Upper lobe of left lung (tissue), 6 donors: Measurements from ENCODE around the gene SETBP1. TPM values are rescaled to one million over a fixed set of nuclear protein-coding genes. Genes with fewer than 3 reads are reported as not detected.

Source experiments
- ATAC-seq, 2 donors: fragments of 200-7000 bp; cut with Tn5 transposase; one replicate each; pipeline ENCODE4 v1.9.1; 2022; ENCODE audit warnings: mild to moderate bottlenecking in 2 of 2, moderate library complexity in 2 of 2; ENCODE audit not compliant: low FRiP score in 2 of 2
- DNase-seq, 2 donors: peaks; one replicate each; pipeline ENCODE4 v3.0.0-alpha.2; 2019 to 2020
- H3K27ac ChIP-seq, 4 donors: fragments of 200-600 bp; sonication (generic); one replicate each; pipeline ENCODE4 v1.5.1; 2016 to 2019
- H3K27me3 ChIP-seq, 4 donors: fragments of 200-600 bp; sonication (generic); one replicate each; pipeline ENCODE4 v1.5.1; 2017 to 2019
- H3K36me3 ChIP-seq, 4 donors: fragments of 200-600 bp; sonication (generic); one replicate each; pipeline ENCODE4 v1.5.1; 2016 to 2019
- H3K4me1 ChIP-seq, 4 donors: fragments of 200-600 bp; sonication (generic); one replicate each; pipeline ENCODE4 v1.5.1; 2018 to 2019
- H3K4me3 ChIP-seq, 4 donors: fragments of 200-600 bp; sonication (generic); one replicate each; pipeline ENCODE4 v1.5.1; 2017 to 2019; ENCODE audit warnings: mild to moderate bottlenecking in 2 of 4, moderate library complexity in 1 of 4
- H3K9me3 ChIP-seq, 4 donors: fragments of 200-600 bp; sonication (generic); one replicate each; pipeline ENCODE4 v1.5.1; 2018 to 2019
- EP300 ChIP-seq, 4 donors: sonication (generic); formaldehyde crosslinking; IDR thresholded peaks; one replicate each; pipeline ENCODE4 v1.5.1; 2017; ENCODE audit warnings: antibody characterized with exemption in 4 of 4, control low read depth in 2 of 4
- POLR2A ChIP-seq, 4 donors: fragments of 450-650 bp; IDR thresholded peaks; one replicate each; pipeline ENCODE4 v1.5.1; 2016 to 2017; ENCODE audit warnings: antibody characterized with exemption in 4 of 4, mild to moderate bottlenecking in 2 of 4
- POLR2AphosphoS5 ChIP-seq, 2 donors: sonication (generic); formaldehyde crosslinking; IDR thresholded peaks; one replicate each; pipeline ENCODE4 v1.5.1; 2017; ENCODE audit warnings: antibody characterized with exemption in 2 of 2
- WGBS, 2 donors: methylation state at CpG; one replicate each; pipeline ENCODE4 v1.1.5; 2017 to 2018; 5-methylcytosine and 5-hydroxymethylcytosine counted together
- total RNA-seq, 6 donors: library from RNA; depleted of rRNA in 4 of 6; stranded (reverse); fragments of >200 nt in 4 of 6; gene quantifications; one replicate each; pipeline versions ENCODE4 v1.1.0 to v1.2.1, GENCODE V29; 2016 to 2021
- TF ChIP-seq, protein P1 (sequence below), 6 experiments: fragments of 450-650 bp in 4 of 6; fragments of 200-600 bp in 2 of 6; sonication (generic) in 2 of 6; IDR thresholded peaks; one replicate each; pipeline ENCODE4 v1.5.1; 2016 to 2019; ENCODE audit warnings: antibody characterized with exemption in 6 of 6
- donor health status: DM: no; HTN: no; CAD: no; lungs with moderate emphysema.
- donor health status: DM: no; HTN: yes; CAD: no; lungs with severe emphysema.

The SETBP1 gene
- total RNA-seq, 6 donors from 2014 or later: 11.7 to 38.8 (median 16.6) TPM

GRCh38 chr18:45054636-45055035, 373.9 kb downstream of the SETBP1 start:
- Histone ChIP-seq H3K27ac (no peak overlapping the region), H3K4me1 (no peaks in the 10 kb centered on the region), H3K27me3 (no peaks in the 10 kb centered on the region), H3K4me3 (no peak overlapping the region), H3K9me3 (no peaks in the 10 kb centered on the region), H3K36me3 (no peaks in the 10 kb centered on the region)
- DNase-seq (no peak), ATAC-seq (no peak)
- 81 to 90% methylated on average over 3 of the region's 3 CpGs for WGBS, 2 donors
- no peak for TF ChIP-seq POLR2AphosphoS5 (IDR thresholded peaks at IDR 0.05)
- TF ChIP-seq, protein P1, sequence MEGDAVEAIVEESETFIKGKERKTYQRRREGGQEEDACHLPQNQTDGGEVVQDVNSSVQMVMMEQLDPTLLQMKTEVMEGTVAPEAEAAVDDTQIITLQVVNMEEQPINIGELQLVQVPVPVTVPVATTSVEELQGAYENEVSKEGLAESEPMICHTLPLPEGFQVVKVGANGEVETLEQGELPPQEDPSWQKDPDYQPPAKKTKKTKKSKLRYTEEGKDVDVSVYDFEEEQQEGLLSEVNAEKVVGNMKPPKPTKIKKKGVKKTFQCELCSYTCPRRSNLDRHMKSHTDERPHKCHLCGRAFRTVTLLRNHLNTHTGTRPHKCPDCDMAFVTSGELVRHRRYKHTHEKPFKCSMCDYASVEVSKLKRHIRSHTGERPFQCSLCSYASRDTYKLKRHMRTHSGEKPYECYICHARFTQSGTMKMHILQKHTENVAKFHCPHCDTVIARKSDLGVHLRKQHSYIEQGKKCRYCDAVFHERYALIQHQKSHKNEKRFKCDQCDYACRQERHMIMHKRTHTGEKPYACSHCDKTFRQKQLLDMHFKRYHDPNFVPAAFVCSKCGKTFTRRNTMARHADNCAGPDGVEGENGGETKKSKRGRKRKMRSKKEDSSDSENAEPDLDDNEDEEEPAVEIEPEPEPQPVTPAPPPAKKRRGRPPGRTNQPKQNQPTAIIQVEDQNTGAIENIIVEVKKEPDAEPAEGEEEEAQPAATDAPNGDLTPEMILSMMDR (IDR thresholded peaks at IDR 0.05): no peak
- no peak for TF ChIP-seq POLR2A (IDR thresholded peaks at IDR 0.05)

- H3K9me3 ChIP-seq: no peaks in the 10 kb centered on the region
- no peak overlapping the region for H3K27ac ChIP-seq
- WGBS, 2 donors: 84 to 92% methylated on average over 1 of the region's 1 CpG
- H3K27me3 ChIP-seq: no peaks in the 10 kb centered on the region
- no peak for TF ChIP-seq POLR2A (IDR thresholded peaks at IDR 0.05)
- TF ChIP-seq, protein P1 (IDR thresholded peaks at IDR 0.05): no peak
- TF ChIP-seq EP300 (IDR thresholded peaks at IDR 0.05): no peak
- TF ChIP-seq POLR2AphosphoS5 (IDR thresholded peaks at IDR 0.05): no peak
- H3K36me3 ChIP-seq: no peaks in the 10 kb centered on the region
- ATAC-seq: no peak
- H3K4me1 ChIP-seq: no peaks in the 10 kb centered on the region
- DNase-seq: no peak
- H3K4me3 ChIP-seq: no peak overlapping the region
Measured at GRCh38 chr18:45055811-45056210, 375.1 kb downstream of the SETBP1 start.

DNA sequence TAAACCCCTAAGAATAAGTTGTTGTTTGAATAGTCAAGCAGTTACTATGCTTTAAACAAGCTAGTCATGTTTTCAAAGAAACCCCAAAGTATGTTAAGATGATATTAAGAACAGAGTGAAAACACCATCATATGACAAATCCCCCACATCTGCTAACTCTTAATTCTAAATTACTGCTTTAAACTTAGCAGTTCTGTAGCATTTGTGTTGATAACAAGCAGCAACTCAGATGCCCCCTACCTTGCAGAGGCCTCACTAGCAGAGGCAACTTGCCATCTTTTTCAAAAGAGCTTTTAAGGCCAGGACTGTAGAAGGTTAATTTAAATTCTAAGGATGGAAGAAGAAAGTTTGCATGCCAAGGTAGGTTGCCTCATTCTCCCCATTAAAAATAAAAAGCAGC, 376.2 kb downstream of the SETBP1 start:
- DNase-seq (no peak), ATAC-seq (no peak)
- Histone ChIP-seq H3K27me3 (no peaks in the 10 kb centered on the region), H3K4me1 (no peaks in the 10 kb centered on the region), H3K9me3 (no peaks in the 10 kb centered on the region), H3K4me3 (no peak overlapping the region), H3K36me3 (no peaks in the 10 kb centered on the region), H3K27ac (no peak overlapping the region)
- TF ChIP-seq, protein P1 (IDR thresholded peaks at IDR 0.05): no peak
- TF ChIP-seq EP300 (IDR thresholded peaks at IDR 0.05) (no peak), POLR2A (IDR thresholded peaks at IDR 0.05) (no peak), POLR2AphosphoS5 (IDR thresholded peaks at IDR 0.05) (no peak)

DNA sequence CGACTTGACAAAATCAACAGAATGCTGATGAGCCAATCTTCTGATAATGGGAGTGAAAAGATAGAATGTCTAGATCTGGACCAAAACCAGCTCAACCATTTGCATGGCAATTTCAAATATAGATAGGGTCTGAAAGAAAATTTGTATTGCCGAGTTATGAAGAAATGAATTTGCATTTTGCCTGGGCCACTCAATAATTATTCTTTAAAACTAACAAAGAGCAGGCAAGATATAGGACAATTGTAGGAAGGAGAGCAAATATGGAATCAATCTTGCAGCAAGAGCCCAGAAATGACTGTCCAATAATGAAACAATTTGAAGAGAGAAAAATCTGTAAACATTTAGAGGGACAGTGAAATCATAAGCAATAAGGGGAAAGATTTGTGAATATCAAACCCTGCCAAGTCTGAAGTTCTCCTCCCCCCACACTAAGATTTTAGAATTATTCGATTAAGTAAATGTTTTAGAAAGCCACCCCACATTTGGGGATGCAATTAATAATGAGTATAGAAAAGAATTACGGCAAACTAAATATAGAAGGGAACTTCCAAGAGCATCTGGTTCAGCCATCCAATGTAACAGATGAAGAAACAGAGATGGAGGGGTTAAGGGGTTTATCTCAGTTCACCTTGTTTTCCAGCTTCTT, 377.4 kb downstream of the SETBP1 start:
- Histone ChIP-seq H3K27me3 (no peaks in the 10 kb centered on the region), H3K9me3 (no peaks in the 10 kb centered on the region), H3K27ac (no peak overlapping the region), H3K36me3 (peaks cover 0 to 3% (median under 1%) of the 10 kb centered on the region in 4 donors), H3K4me1 (no peaks in the 10 kb centered on the region), H3K4me3 (no peak overlapping the region)
- WGBS, 2 donors: 77 to 80% methylated on average over 4 of the region's 4 CpGs
- TF ChIP-seq, protein P1 (IDR thresholded peaks at IDR 0.05): no peak
- TF ChIP-seq EP300 (IDR thresholded peaks at IDR 0.05) (no peak), POLR2AphosphoS5 (IDR thresholded peaks at IDR 0.05) (no peak), POLR2A (IDR thresholded peaks at IDR 0.05) (no peak)
- ATAC-seq (no peak), DNase-seq (no peak)

DNA sequence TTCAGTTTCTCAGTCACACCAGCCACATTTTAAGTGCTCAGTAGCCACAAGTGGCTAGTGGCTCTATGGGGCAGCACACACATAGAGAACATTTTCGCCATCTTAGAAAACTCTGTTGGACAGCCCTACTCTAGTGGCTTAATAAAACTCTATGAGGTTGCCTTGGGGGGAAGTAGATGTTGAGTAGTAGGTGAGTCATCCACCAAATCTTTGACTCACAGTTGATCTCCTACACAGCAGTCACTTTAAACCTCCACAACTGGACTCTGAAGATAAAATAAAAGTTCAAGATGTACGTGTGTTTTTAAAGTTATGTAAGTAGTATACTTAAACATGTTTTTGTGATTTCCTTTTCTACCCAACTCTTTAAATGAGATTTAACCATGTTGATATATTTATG, 379.0 kb downstream of the SETBP1 start:
- peaks cover 0 to 12% (median 6%) of the 10 kb centered on the region in 4 donors for H3K36me3 ChIP-seq
- peak in 1 of 2 donors; percentile 63 for ATAC-seq
- no peak overlapping the region for H3K4me3 ChIP-seq
- no peaks in the 10 kb centered on the region for H3K27me3 ChIP-seq
- no peak overlapping the region for H3K27ac ChIP-seq
- H3K9me3 ChIP-seq: no peaks in the 10 kb centered on the region
- no peaks in the 10 kb centered on the region for H3K4me1 ChIP-seq
- no peak for DNase-seq
- 82 to 90% methylated on average over 2 of the region's 2 CpGs for WGBS, 2 donors
- TF ChIP-seq, protein P1 (IDR thresholded peaks at IDR 0.05): no peak
- TF ChIP-seq POLR2A (IDR thresholded peaks at IDR 0.05) (no peak), POLR2AphosphoS5 (IDR thresholded peaks at IDR 0.05) (no peak), EP300 (IDR thresholded peaks at IDR 0.05) (no peak)
